LNCaP clone FGC (cell line): ENCODE results near the gene INHBE.
"Not testable (repeated sequence)": the region's sequence is repeated elsewhere in the genome, so short reads cannot be mapped to it uniquely, and the experiment has no call there.

Experiments
- DNase-seq: peaks from one replicate; pipeline ENCODE4 v3.0.0-alpha.2; 2011; ENCODE audit warnings: low read depth
- H3K4me3 ChIP-seq: 2 replicates; pipeline ENCODE4 v1.5.1; 2011; ENCODE audit warnings: mild to moderate bottlenecking, low read depth, low read length, control low read depth
- TF ChIP-seq, protein P1 (sequence below): IDR thresholded peaks from 2 replicates; pipeline ENCODE4 v1.5.1; 2012; ENCODE audit warnings: mild to moderate bottlenecking; ENCODE audit not compliant: control insufficient read depth, insufficient read depth; ENCODE audit errors: extremely low read depth

INHBE gene

GRCh38 chr12:57441846-57442427 is 13.2 kb upstream of the INHBE start:
- H3K4me3 ChIP-seq = no peak overlapping the region
- TF ChIP-seq, protein P1, sequence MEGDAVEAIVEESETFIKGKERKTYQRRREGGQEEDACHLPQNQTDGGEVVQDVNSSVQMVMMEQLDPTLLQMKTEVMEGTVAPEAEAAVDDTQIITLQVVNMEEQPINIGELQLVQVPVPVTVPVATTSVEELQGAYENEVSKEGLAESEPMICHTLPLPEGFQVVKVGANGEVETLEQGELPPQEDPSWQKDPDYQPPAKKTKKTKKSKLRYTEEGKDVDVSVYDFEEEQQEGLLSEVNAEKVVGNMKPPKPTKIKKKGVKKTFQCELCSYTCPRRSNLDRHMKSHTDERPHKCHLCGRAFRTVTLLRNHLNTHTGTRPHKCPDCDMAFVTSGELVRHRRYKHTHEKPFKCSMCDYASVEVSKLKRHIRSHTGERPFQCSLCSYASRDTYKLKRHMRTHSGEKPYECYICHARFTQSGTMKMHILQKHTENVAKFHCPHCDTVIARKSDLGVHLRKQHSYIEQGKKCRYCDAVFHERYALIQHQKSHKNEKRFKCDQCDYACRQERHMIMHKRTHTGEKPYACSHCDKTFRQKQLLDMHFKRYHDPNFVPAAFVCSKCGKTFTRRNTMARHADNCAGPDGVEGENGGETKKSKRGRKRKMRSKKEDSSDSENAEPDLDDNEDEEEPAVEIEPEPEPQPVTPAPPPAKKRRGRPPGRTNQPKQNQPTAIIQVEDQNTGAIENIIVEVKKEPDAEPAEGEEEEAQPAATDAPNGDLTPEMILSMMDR = no peak
- no peak for DNase-seq

DNA sequence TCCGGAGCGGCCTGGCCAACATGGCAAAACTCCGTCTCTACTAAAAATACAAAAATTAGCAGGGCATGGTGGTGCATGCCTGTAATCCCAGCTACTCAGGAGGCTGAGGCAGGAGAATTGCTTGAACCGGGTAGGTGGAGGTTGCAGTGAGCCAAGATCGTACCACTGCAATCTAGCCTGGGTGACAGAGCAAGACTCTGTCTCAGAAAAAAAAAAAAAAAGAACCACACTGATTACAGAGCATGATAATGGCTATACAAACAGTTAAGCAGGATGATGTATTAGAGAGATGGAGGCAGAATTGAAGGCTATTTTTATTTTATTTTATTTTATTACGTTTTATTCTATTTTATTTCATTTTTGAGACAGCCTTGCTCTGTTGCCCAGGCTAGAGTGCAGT is 10.8 kb upstream of the INHBE start:
- DNase-seq, H3K4me3 ChIP-seq: not testable (repeated sequence)

DNA sequence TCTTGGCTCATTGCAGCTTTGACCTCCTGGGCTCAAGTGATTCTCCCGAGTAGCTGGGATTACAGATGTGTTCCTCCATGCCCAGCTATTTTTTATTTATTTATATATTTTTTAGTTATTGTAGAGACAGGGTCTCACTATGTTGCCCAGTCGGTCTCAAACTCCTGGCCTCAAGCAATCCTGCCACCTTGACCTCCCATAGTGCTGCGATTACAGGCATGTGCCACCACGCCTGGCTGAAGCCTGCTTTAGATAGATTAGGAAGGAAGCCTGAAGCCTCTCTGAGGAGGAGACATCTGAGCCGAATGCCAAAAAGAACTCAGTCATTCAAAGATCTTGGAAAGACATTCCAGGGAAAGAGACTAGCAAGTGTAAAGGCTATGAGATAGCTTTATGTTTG is 10.4 kb upstream of the INHBE start:
- TF ChIP-seq, protein P1 = no peak
- H3K4me3 ChIP-seq = no peak overlapping the region
- DNase-seq = no peak

- TF ChIP-seq, protein P1 = no peak
- no peak overlapping the region for H3K4me3 ChIP-seq
Measured at GRCh38 chr12:57446292-57446960, 8.7 kb upstream of the INHBE start.

GRCh38 chr12:57448669-57449068 is 6.4 kb upstream of the INHBE start:
- no peak for DNase-seq
- TF ChIP-seq, protein P1 = no peak
- H3K4me3 ChIP-seq = no peak overlapping the region

More at GRCh38 chr12:57446292-57446960, 8.7 kb upstream of the INHBE start:
- DNase-seq = no peak

GRCh38 chr12:57449375-57449774 is 5.7 kb upstream of the INHBE start:
- no peak for DNase-seq
- TF ChIP-seq, protein P1 = no peak

GRCh38 chr12:57450057-57450456 is 5.0 kb upstream of the INHBE start:
- TF ChIP-seq, protein P1 = no peak
- DNase-seq = no peak
- no peak overlapping the region for H3K4me3 ChIP-seq

More at GRCh38 chr12:57449375-57449774, 5.7 kb upstream of the INHBE start:
- no peak overlapping the region for H3K4me3 ChIP-seq
